ENCODE results near the gene CLDN14. TPM values are rescaled to one million over a fixed set of nuclear protein-coding genes. Genes with fewer than 3 reads are reported as not detected.

The CLDN14 gene
- total RNA-seq, 1 donor from 2014 or later, result not detected

- no peaks in the 10 kb centered on the region for H3K9me3 ChIP-seq (ENCODE audit: insufficient read depth, low read depth, low read length)
- TF ChIP-seq CTCF (IDR thresholded peaks at IDR 0.05; ENCODE audit: insufficient read depth, low read depth, low read length), result no peak
- no peak for TF ChIP-seq EZH2 (IDR thresholded peaks at IDR 0.05; ENCODE audit: insufficient read depth, low read length)
- peaks cover 12% of the 10 kb centered on the region for H3K36me3 Mint-ChIP-seq (ENCODE audit: low read depth, unreplicated experiment)
- H3K27ac ChIP-seq (ENCODE audit: low read depth, low read length), result no peak overlapping the region
- no peak overlapping the region for H3K27ac Mint-ChIP-seq (ENCODE audit: unreplicated experiment)
- H2AFZ ChIP-seq (ENCODE audit: low read depth, low read length), result no peak overlapping the region
- H3K9me3 Mint-ChIP-seq (ENCODE audit: unreplicated experiment), result peaks cover 4% of the 10 kb centered on the region
- H3K4me1 ChIP-seq (ENCODE audit: insufficient read depth, low read length), result peaks cover 19% of the 10 kb centered on the region
- DNase-seq (ENCODE audit: low read depth) (no peak), FAIRE-seq (no peak)
- H3K79me2 ChIP-seq (ENCODE audit: insufficient read depth, low read length), result no peaks in the 10 kb centered on the region
- H3K36me3 ChIP-seq (ENCODE audit: insufficient read depth, low read length), result no peaks in the 10 kb centered on the region
- H3K27me3 ChIP-seq (ENCODE audit: insufficient read depth, low read length), result no peaks in the 10 kb centered on the region
- H3K27me3 Mint-ChIP-seq (ENCODE audit: low read depth, unreplicated experiment), result peaks cover 8% of the 10 kb centered on the region
- no peak overlapping the region for H3K9ac ChIP-seq (ENCODE audit: low read length)
- H3K4me3 Mint-ChIP-seq (ENCODE audit: unreplicated experiment), result no peak overlapping the region
- no peak overlapping the region for H3K4me2 ChIP-seq (ENCODE audit: low read length)
- no peak overlapping the region for H3K4me3 ChIP-seq (ENCODE audit: insufficient read depth, low read depth, low read length)
- H4K20me1 ChIP-seq (ENCODE audit: insufficient read depth, low read length), result no peaks in the 10 kb centered on the region
- peaks cover 3% of the 10 kb centered on the region for H3K4me1 Mint-ChIP-seq (ENCODE audit: low read depth, unreplicated experiment)
Observed at GRCh38 chr21:36489103-36489775, 9.3 kb upstream of the CLDN14 start.

GRCh38 chr21:36487641-36488307, 7.9 kb upstream of the CLDN14 start:
- Histone ChIP-seq H3K4me1 (ENCODE audit: insufficient read depth, low read length) (peaks cover 19% of the 10 kb centered on the region), H4K20me1 (ENCODE audit: insufficient read depth, low read length) (no peaks in the 10 kb centered on the region), H3K79me2 (ENCODE audit: insufficient read depth, low read length) (no peaks in the 10 kb centered on the region), H3K27ac (ENCODE audit: low read depth, low read length) (no peak overlapping the region), H3K4me3 (ENCODE audit: insufficient read depth, low read depth, low read length) (no peak overlapping the region), H3K36me3 (ENCODE audit: insufficient read depth, low read length) (no peaks in the 10 kb centered on the region), H3K9me3 (ENCODE audit: insufficient read depth, low read depth, low read length) (no peaks in the 10 kb centered on the region), H3K27me3 (ENCODE audit: insufficient read depth, low read length) (no peaks in the 10 kb centered on the region), H3K9ac (ENCODE audit: low read length) (no peak overlapping the region), H2AFZ (ENCODE audit: low read depth, low read length) (no peak overlapping the region), H3K4me2 (ENCODE audit: low read length) (peak overlapping the region; percentile 3)
- Mint-ChIP-seq H3K4me3 (ENCODE audit: unreplicated experiment) (no peak overlapping the region), H3K9me3 (ENCODE audit: unreplicated experiment) (peaks cover under 1% of the 10 kb centered on the region), H3K36me3 (ENCODE audit: low read depth, unreplicated experiment) (peaks cover 5% of the 10 kb centered on the region), H3K27ac (ENCODE audit: unreplicated experiment) (no peak overlapping the region), H3K27me3 (ENCODE audit: low read depth, unreplicated experiment) (peaks cover 7% of the 10 kb centered on the region), H3K4me1 (ENCODE audit: low read depth, unreplicated experiment) (peaks cover 3% of the 10 kb centered on the region)
- FAIRE-seq (no peak), DNase-seq (ENCODE audit: low read depth) (peak; percentile 55)
- TF ChIP-seq CTCF (IDR thresholded peaks at IDR 0.05; ENCODE audit: insufficient read depth, low read depth, low read length) (no peak), EZH2 (IDR thresholded peaks at IDR 0.05; ENCODE audit: insufficient read depth, low read length) (no peak)

GRCh38 chr21:36486246-36486645, 6.3 kb upstream of the CLDN14 start:
- Mint-ChIP-seq H3K27me3 (ENCODE audit: low read depth, unreplicated experiment) (peaks cover 3% of the 10 kb centered on the region), H3K4me1 (ENCODE audit: low read depth, unreplicated experiment) (peaks cover 3% of the 10 kb centered on the region), H3K36me3 (ENCODE audit: low read depth, unreplicated experiment) (peaks cover 3% of the 10 kb centered on the region), H3K27ac (ENCODE audit: unreplicated experiment) (no peak overlapping the region), H3K4me3 (ENCODE audit: unreplicated experiment) (no peak overlapping the region), H3K9me3 (ENCODE audit: unreplicated experiment) (peaks cover 3% of the 10 kb centered on the region)
- no peak for FAIRE-seq
- Histone ChIP-seq H3K27me3 (ENCODE audit: insufficient read depth, low read length) (no peaks in the 10 kb centered on the region), H4K20me1 (ENCODE audit: insufficient read depth, low read length) (no peaks in the 10 kb centered on the region), H3K79me2 (ENCODE audit: insufficient read depth, low read length) (no peaks in the 10 kb centered on the region), H3K4me2 (ENCODE audit: low read length) (no peak overlapping the region), H3K9me3 (ENCODE audit: insufficient read depth, low read depth, low read length) (no peaks in the 10 kb centered on the region), H3K27ac (ENCODE audit: low read depth, low read length) (no peak overlapping the region), H2AFZ (ENCODE audit: low read depth, low read length) (no peak overlapping the region), H3K4me1 (ENCODE audit: insufficient read depth, low read length) (peaks cover 14% of the 10 kb centered on the region), H3K4me3 (ENCODE audit: insufficient read depth, low read depth, low read length) (no peak overlapping the region), H3K9ac (ENCODE audit: low read length) (no peak overlapping the region), H3K36me3 (ENCODE audit: insufficient read depth, low read length) (no peaks in the 10 kb centered on the region)
- no peak for TF ChIP-seq EZH2 (IDR thresholded peaks at IDR 0.05; ENCODE audit: insufficient read depth, low read length)
- TF ChIP-seq CTCF (IDR thresholded peaks at IDR 0.05; ENCODE audit: insufficient read depth, low read depth, low read length), result no peak
- no peak for DNase-seq (ENCODE audit: low read depth)

Measured in astrocyte (in vitro differentiated cells and primary cell).